SU-DHL-6 (cell line): ENCODE data around the gene RPS3.
"Not testable (repeated sequence)": the region's sequence is repeated elsewhere in the genome, so short reads cannot be mapped to it uniquely, and the experiment has no call there.

ENCODE experiments used
- H2AFZ ChIP-seq: fragments of 200-600 bp; sonication (generic); 2 replicates; pipeline ENCODE4 v1.6.1; 2014; ENCODE audit warnings: low read depth, mild to moderate bottlenecking, moderate library complexity, mixed read lengths, antibody characterized with exemption, low read length; ENCODE audit not compliant: severe bottlenecking
- H3F3A ChIP-seq: fragments of 200-600 bp; shearing (Covaris generic); 2 replicates; pipeline ENCODE4 v1.6.0; 2016; ENCODE audit warnings: antibody characterized with exemption, mild to moderate bottlenecking; ENCODE audit not compliant: insufficient read depth
- H3K27ac ChIP-seq: fragments of 200-600 bp; sonication (generic); 2 replicates; pipeline ENCODE4 v1.5.1; 2016; ENCODE audit warnings: low read depth, mild to moderate bottlenecking, low read length, moderate library complexity, mixed read lengths
- H3K27me3 ChIP-seq: fragments of 200-600 bp; sonication (generic), shearing (Covaris generic); 2 replicates; pipeline ENCODE4 v1.6.0; 2014; ENCODE audit warnings: mild to moderate bottlenecking, low read length
- H3K36me3 ChIP-seq: fragments of 200-600 bp; sonication (generic); 2 replicates; pipeline ENCODE4 v1.6.1; 2014; ENCODE audit warnings: mild to moderate bottlenecking, low read length, mixed read lengths
- H3K4me2 ChIP-seq: fragments of 300-600, 200-600 bp; shearing (Covaris generic), sonication (generic); 2 replicates; pipeline ENCODE4 v1.6.0; 2014; ENCODE audit warnings: low read length, low read depth, mild to moderate bottlenecking; ENCODE audit not compliant: poor library complexity, severe bottlenecking
- H3K4me3 ChIP-seq: fragments of 200-600 bp; sonication (generic); 2 replicates; pipeline ENCODE4 v1.5.1; 2014; ENCODE audit warnings: antibody characterized with exemption, low read length, mild to moderate bottlenecking, mixed read lengths; ENCODE audit not compliant: insufficient read depth, poor library complexity, severe bottlenecking
- H3K79me2 ChIP-seq: fragments of 200-600 bp; sonication (generic); 2 replicates; pipeline ENCODE4 v1.6.1; 2014; ENCODE audit warnings: mild to moderate bottlenecking, low read length, moderate library complexity; ENCODE audit not compliant: insufficient read depth
- H3K9ac ChIP-seq: fragments of 200-600 bp; sonication (generic); 2 replicates; pipeline ENCODE4 v1.7.0; 2014; ENCODE audit warnings: mild to moderate bottlenecking, low read length
- H3K9me2 ChIP-seq: fragments of 200-600 bp; sonication (generic); replicated peaks from 2 replicates; pipeline ENCODE4 v1.6.1; 2014; ENCODE audit warnings: low read length; ENCODE audit not compliant: insufficient read depth
- H3K9me3 ChIP-seq: fragments of 200-600 bp; sonication (generic); 2 replicates; pipeline ENCODE4 v1.6.1; 2014; ENCODE audit warnings: low read length, mixed read lengths; ENCODE audit not compliant: insufficient read depth
- H4K20me1 ChIP-seq: fragments of 200-600 bp; sonication (generic); 2 replicates; pipeline ENCODE4 v1.6.1; 2014; ENCODE audit warnings: low read depth, mild to moderate bottlenecking, antibody characterized with exemption, low read length, moderate library complexity, mixed read lengths
- EZH2phosphoT487 ChIP-seq: fragments of 200-600 bp; sonication (generic), shearing (Covaris generic); conservative IDR thresholded peaks from 2 replicates; pipeline ENCODE4 v1.6.1; 2018; ENCODE audit warnings: mild to moderate bottlenecking, antibody characterized with exemption, low read length, moderate library complexity, mixed read lengths
- TF ChIP-seq, protein P1 (sequence below): fragments of 200-600 bp; sonication (generic); IDR thresholded peaks from one replicate; pipeline ENCODE4 v1.5.1; 2017; ENCODE audit warnings: antibody characterized with exemption, mild to moderate bottlenecking, low read length, moderate library complexity; ENCODE audit not compliant: insufficient read depth, poor library complexity, severe bottlenecking

RPS3 gene

DNA sequence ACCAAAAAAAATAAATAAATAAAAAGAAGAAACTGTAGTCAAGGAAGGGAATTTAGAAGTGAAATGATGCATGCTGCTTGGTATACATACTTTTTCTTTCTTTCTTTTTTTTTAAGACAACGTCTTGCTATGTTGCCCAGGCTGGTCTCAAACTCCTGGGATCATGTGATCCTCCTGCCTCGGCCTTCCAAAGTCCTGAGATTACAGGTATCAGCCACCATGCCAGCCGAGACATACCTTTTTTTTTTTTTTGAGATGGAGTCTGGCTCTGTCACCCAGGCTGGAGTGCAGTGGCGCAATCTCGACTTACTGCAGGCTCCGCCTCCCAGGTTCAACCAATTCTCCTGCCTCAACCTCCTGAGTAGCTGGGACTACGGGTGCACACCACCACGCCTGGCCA lies 26.1 kb upstream of the RPS3 start:
- Histone ChIP-seq H2AFZ (no peak overlapping the region), H3K27ac (no peak overlapping the region), H3K27me3 (no peaks in the 10 kb centered on the region), H3K9ac (no peak overlapping the region), H3K9me2 (no peaks in the 10 kb centered on the region), H3K4me2 (no peak overlapping the region), H3K9me3 (no peaks in the 10 kb centered on the region), H3K79me2 (no peaks in the 10 kb centered on the region), H4K20me1 (no peaks in the 10 kb centered on the region), H3F3A (no peaks in the 10 kb centered on the region), H3K36me3 (no peaks in the 10 kb centered on the region), H3K4me3 (no peak overlapping the region)
- TF ChIP-seq EZH2phosphoT487 = no peak
- TF ChIP-seq, protein P1, sequence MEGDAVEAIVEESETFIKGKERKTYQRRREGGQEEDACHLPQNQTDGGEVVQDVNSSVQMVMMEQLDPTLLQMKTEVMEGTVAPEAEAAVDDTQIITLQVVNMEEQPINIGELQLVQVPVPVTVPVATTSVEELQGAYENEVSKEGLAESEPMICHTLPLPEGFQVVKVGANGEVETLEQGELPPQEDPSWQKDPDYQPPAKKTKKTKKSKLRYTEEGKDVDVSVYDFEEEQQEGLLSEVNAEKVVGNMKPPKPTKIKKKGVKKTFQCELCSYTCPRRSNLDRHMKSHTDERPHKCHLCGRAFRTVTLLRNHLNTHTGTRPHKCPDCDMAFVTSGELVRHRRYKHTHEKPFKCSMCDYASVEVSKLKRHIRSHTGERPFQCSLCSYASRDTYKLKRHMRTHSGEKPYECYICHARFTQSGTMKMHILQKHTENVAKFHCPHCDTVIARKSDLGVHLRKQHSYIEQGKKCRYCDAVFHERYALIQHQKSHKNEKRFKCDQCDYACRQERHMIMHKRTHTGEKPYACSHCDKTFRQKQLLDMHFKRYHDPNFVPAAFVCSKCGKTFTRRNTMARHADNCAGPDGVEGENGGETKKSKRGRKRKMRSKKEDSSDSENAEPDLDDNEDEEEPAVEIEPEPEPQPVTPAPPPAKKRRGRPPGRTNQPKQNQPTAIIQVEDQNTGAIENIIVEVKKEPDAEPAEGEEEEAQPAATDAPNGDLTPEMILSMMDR = no peak

DNA sequence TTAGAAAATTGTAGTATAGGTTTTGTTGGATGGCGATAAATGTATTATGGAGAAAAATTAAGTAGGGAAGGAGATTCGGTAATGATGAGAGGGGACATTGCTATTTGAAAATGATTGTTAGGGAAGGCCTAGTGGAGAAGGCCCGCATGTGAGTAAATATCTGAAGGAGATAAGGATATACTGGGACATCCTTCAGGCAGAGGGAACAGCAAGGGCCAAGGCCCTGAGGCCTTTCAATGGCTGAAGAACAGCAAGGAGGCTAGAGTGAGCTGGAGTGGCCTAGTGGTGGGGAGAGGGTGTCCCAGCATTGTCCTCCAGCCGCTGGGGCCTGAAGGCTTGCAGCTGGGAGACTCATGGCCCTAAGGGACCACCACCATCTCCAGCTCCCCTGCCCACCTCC lies 24.7 kb upstream of the RPS3 start:
- Histone ChIP-seq H4K20me1 (no peaks in the 10 kb centered on the region), H3K9me3 (no peaks in the 10 kb centered on the region), H3K4me2 (no peak overlapping the region), H2AFZ (no peak overlapping the region), H3K9me2 (no peaks in the 10 kb centered on the region), H3K79me2 (no peaks in the 10 kb centered on the region), H3K9ac (no peak overlapping the region), H3K4me3 (no peak overlapping the region), H3F3A (no peaks in the 10 kb centered on the region), H3K36me3 (no peaks in the 10 kb centered on the region), H3K27ac (no peak overlapping the region), H3K27me3 (no peaks in the 10 kb centered on the region)
- TF ChIP-seq, protein P1 = no peak
- TF ChIP-seq EZH2phosphoT487 = no peak

DNA sequence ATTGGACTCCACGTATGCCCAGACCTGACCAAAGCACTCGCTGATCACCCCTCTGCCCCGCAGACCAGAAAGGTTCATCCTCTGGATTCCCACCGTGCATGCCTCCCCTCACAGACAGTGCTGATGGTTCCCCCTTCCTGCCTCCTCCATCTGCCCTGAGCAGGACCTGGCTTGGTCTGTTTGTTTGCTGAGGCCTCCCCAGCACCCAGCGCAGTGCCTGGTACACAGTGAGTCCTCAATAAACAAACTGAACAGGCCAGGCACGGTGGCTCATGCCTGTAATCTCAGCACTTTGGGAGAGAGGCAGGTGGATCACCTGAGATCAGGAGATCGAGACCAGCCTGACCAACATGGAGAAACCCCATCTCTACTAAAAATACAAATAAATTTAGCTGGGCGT lies 23.7 kb upstream of the RPS3 start:
- no peak overlapping the region for H3K4me2 ChIP-seq
- no peak overlapping the region for H3K9ac ChIP-seq
- H3K9me2 ChIP-seq = no peaks in the 10 kb centered on the region
- H3K79me2 ChIP-seq = no peaks in the 10 kb centered on the region
- H3K9me3 ChIP-seq = no peaks in the 10 kb centered on the region
- no peaks in the 10 kb centered on the region for H3F3A ChIP-seq
- no peak overlapping the region for H3K4me3 ChIP-seq
- no peaks in the 10 kb centered on the region for H3K36me3 ChIP-seq
- H2AFZ ChIP-seq = no peak overlapping the region
- H3K27me3 ChIP-seq = no peaks in the 10 kb centered on the region
- H4K20me1 ChIP-seq = no peaks in the 10 kb centered on the region
- TF ChIP-seq, protein P1 = no peak
- no peak for TF ChIP-seq EZH2phosphoT487
- no peak overlapping the region for H3K27ac ChIP-seq

DNA sequence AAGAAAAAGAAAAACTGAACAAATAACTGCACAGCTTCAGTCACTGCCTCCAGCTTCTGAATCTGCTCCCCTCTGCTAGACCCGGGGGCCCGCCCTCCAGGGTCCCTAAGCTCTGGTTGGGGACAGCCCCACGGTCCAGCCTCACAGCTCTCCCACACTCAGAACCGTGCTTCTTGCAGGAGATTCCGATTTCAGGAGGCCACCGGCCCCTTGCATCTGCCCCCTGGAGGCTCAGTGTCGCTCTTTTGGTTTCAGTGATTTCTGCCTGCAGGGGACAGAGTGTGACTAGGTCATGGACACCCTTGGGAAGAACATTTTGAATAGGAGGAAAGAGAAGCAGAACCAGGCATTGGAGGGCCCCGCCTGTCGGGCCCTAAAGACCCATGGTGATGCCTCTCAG lies 23.1 kb upstream of the RPS3 start:
- Histone ChIP-seq H3K4me3 (no peak overlapping the region), H2AFZ (no peak overlapping the region), H3K27me3 (no peaks in the 10 kb centered on the region), H3K9me3 (no peaks in the 10 kb centered on the region), H3K36me3 (no peaks in the 10 kb centered on the region), H3K9ac (no peak overlapping the region), H3K4me2 (no peak overlapping the region), H3F3A (no peaks in the 10 kb centered on the region), H4K20me1 (no peaks in the 10 kb centered on the region), H3K79me2 (no peaks in the 10 kb centered on the region), H3K27ac (no peak overlapping the region), H3K9me2 (no peaks in the 10 kb centered on the region)
- TF ChIP-seq, protein P1 = no peak
- TF ChIP-seq EZH2phosphoT487 = no peak

DNA sequence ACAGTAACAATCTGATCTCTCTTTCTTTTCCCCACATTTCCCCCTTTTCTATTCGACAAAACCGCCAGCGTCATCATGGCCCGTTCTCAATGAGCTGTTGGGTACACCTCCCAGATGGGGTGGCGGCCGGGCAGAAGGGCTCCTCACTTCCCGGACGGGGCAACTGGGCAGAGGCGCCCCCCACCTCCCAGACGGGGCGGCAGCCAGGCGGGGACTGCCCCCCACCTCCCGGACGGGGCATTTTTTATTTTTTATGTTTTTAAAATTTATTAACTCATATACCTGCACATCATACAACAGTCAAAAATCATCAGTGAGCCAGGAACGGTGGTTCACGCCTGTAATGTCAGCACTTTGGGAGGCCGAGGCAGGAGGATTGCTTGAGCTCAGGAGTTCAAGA lies 20.5 kb upstream of the RPS3 start:
- not testable (repeated sequence) for H3K9ac ChIP-seq, H3K4me3 ChIP-seq, H3K27ac ChIP-seq, H2AFZ ChIP-seq, H3F3A ChIP-seq, H3K9me2 ChIP-seq, H3K4me2 ChIP-seq, H4K20me1 ChIP-seq, H3K36me3 ChIP-seq, H3K79me2 ChIP-seq, H3K27me3 ChIP-seq, H3K9me3 ChIP-seq
